SK-N-SH (cell line): Measurements from ENCODE around the gene NISCH. TPM values are rescaled to one million over a fixed set of nuclear protein-coding genes. Genes with fewer than 3 reads are reported as not detected.

ENCODE experiments used
- CTCF ChIA-PET: fragments of 300-600, 350-600 bp; formaldehyde crosslinking; extraction: SDS; loops from one replicate; lab custom pipeline; 2021; lab: Yijun Ruan, JAX
- POLR2A ChIA-PET: fragments of 350-600 bp; sonication (Branson Sonifier 250); formaldehyde crosslinking; extraction: SDS; loops from one replicate; lab custom pipeline; 2020; ENCODE audit warnings: antibody characterized with exemption, inconsistent platforms; lab: Yijun Ruan, JAX
- DNase-seq: peaks from one replicate; pipeline ENCODE4 v3.0.0; 2012
- H2AFZ ChIP-seq: fragments of 200-600 bp; sonication (generic); 2 replicates; pipeline ENCODE4 v1.8.1; 2016; ENCODE audit warnings: antibody characterized with exemption, mild to moderate bottlenecking, low read depth
- H3F3A ChIP-seq: fragments of 200-600 bp; sonication (generic); replicated peaks from 2 replicates; pipeline ENCODE3; 2016; ENCODE audit warnings: antibody characterized with exemption, mild to moderate bottlenecking; ENCODE audit not compliant: insufficient read depth
- H3K27ac ChIP-seq, 2 experiments: fragments of 200-500 bp in 1 of 2; fragments of 200-600 bp in 1 of 2; sonication (Bioruptor generic) in 1 of 2; sonication (generic), shearing (Covaris generic) in 1 of 2; 2 replicates each; pipeline versions ENCODE4 v1.5.1 to v1.6.1; 2014 to 2016; ENCODE audit warnings: low read depth in 2 of 2, inconsistent platforms in 1 of 2, low read length in 1 of 2, mild to moderate bottlenecking in 1 of 2, mixed read lengths in 1 of 2
- H3K27me3 ChIP-seq: fragments of 200-600 bp; sonication (generic), shearing (Covaris generic); 2 replicates; pipeline ENCODE4 v1.6.1; 2016; ENCODE audit warnings: mixed run types; ENCODE audit not compliant: insufficient read depth
- H3K36me3 ChIP-seq, 2 experiments: fragments of 200-500 bp in 1 of 2; fragments of 200-600 bp in 1 of 2; sonication (Bioruptor generic) in 1 of 2; sonication (generic) in 1 of 2; replicated peaks in 1 of 2; 2 replicates each; pipeline versions ENCODE3 to v1.5.1; 2014 to 2016; ENCODE audit warnings: low read length in 1 of 2, mild to moderate bottlenecking in 1 of 2; ENCODE audit not compliant: insufficient read depth in 2 of 2, control insufficient read depth in 1 of 2
- H3K4me1 ChIP-seq, 2 experiments: fragments of 200-500 bp in 1 of 2; fragments of 200-600 bp in 1 of 2; sonication (Bioruptor generic) in 1 of 2; sonication (generic), shearing (Covaris generic) in 1 of 2; 2 replicates each; pipeline versions ENCODE4 v1.5.1 to v1.6.1; 2014 to 2016; ENCODE audit warnings: low read depth in 1 of 2, low read length in 1 of 2, mixed run types in 1 of 2; ENCODE audit not compliant: insufficient read depth in 2 of 2, control insufficient read depth in 1 of 2
- H3K4me2 ChIP-seq: fragments of 200-600 bp; sonication (generic), shearing (Covaris generic); 2 replicates; pipeline ENCODE4 v1.6.1; 2017; ENCODE audit warnings: mixed run types
- H3K4me3 ChIP-seq, 2 experiments: fragments of 200-500 bp in 1 of 2; fragments of 200-600 bp in 1 of 2; sonication (Bioruptor generic) in 1 of 2; sonication (generic), shearing (Covaris generic) in 1 of 2; 2 replicates each; pipeline versions ENCODE4 v1.5.1 to v1.8.1; 2014 to 2016; ENCODE audit warnings: low read depth in 2 of 2, inconsistent platforms in 1 of 2, low read length in 1 of 2, mild to moderate bottlenecking in 1 of 2, mixed read lengths in 1 of 2, moderate library complexity in 1 of 2
- H3K79me2 ChIP-seq: fragments of 200-600 bp; sonication (generic); 2 replicates; pipeline ENCODE4 v1.8.1; 2017; ENCODE audit warnings: mild to moderate bottlenecking; ENCODE audit not compliant: insufficient read depth
- H3K9ac ChIP-seq: fragments of 200-600 bp; sonication (generic); 2 replicates; pipeline ENCODE4 v1.6.1; 2017; ENCODE audit warnings: mixed run types
- H3K9me2 ChIP-seq: fragments of 200-600 bp; sonication (generic); 2 replicates; pipeline ENCODE4 v1.6.1; 2017; ENCODE audit warnings: mixed run types
- H3K9me3 ChIP-seq: fragments of 200-600 bp; sonication (generic); 2 replicates; pipeline ENCODE4 v1.6.1; 2017; ENCODE audit warnings: mixed run types, mild to moderate bottlenecking, moderate library complexity
- H4K20me1 ChIP-seq: fragments of 200-600 bp; sonication (generic); 2 replicates; pipeline ENCODE4 v1.6.1; 2017; ENCODE audit warnings: mild to moderate bottlenecking, mixed run types; ENCODE audit not compliant: insufficient read depth
- CHD2 ChIP-seq: fragments of 150-350 bp; IDR thresholded peaks from 2 replicates; pipeline ENCODE4 v1.6.1; 2018; ENCODE audit warnings: low read length; ENCODE audit not compliant: partially characterized antibody
- ELF1 ChIP-seq: IDR thresholded peaks from 2 replicates; pipeline ENCODE4 v1.4.0; 2012
- EZH2phosphoT487 ChIP-seq: fragments of 200-600 bp; sonication (generic); IDR thresholded peaks from 2 replicates; pipeline ENCODE4 v1.6.1; 2017; ENCODE audit warnings: low read depth, mixed run types, mild to moderate bottlenecking, antibody characterized with exemption, moderate library complexity, borderline replicate concordance
- FOSL2 ChIP-seq: IDR thresholded peaks from 2 replicates; pipeline ENCODE4 v1.4.0; 2012; ENCODE audit warnings: low read depth, mild to moderate bottlenecking, moderate library complexity, borderline replicate concordance
- FOXJ3 ChIP-seq: sonication (generic); formaldehyde crosslinking; IDR thresholded peaks from 2 replicates; pipeline ENCODE4 v1.5.1; 2020; ENCODE audit warnings: mild to moderate bottlenecking, missing genetic modification reagents
- GABPA ChIP-seq: IDR thresholded peaks from 2 replicates; pipeline ENCODE4 v1.4.0; 2012; ENCODE audit warnings: low read depth, mild to moderate bottlenecking
- JUND ChIP-seq: IDR thresholded peaks from 2 replicates; pipeline ENCODE4 v1.4.0; 2012
- MXI1 ChIP-seq: IDR thresholded peaks from 2 replicates; pipeline ENCODE4 v1.6.1; 2012; ENCODE audit warnings: mild to moderate bottlenecking, low read depth, low read length, improper control_type of control experiment
- NFIC ChIP-seq: IDR thresholded peaks from 2 replicates; pipeline ENCODE4 v1.4.0; 2012; ENCODE audit warnings: borderline replicate concordance
- NRF1 ChIP-seq: IDR thresholded peaks from 2 replicates; pipeline ENCODE4 v1.6.1; 2012; ENCODE audit warnings: low read depth, mild to moderate bottlenecking, low read length
- RCOR1 ChIP-seq: fragments of 150-350 bp; IDR thresholded peaks from 2 replicates; pipeline ENCODE4 v1.6.1; 2017; ENCODE audit warnings: antibody characterized with exemption, low read length
- RFX5 ChIP-seq: IDR thresholded peaks from 2 replicates; pipeline ENCODE4 v1.6.1; 2012; ENCODE audit warnings: mild to moderate bottlenecking, improper control_type of control experiment, low read length
- RXRA ChIP-seq: IDR thresholded peaks from 2 replicates; pipeline ENCODE4 v1.4.0; 2012; ENCODE audit warnings: low read depth, mild to moderate bottlenecking, borderline replicate concordance
- SMC3 ChIP-seq: IDR thresholded peaks from 2 replicates; pipeline ENCODE4 v1.6.1; 2012; ENCODE audit warnings: low read depth, low read length, improper control_type of control experiment
- TEAD4 ChIP-seq: IDR thresholded peaks from 2 replicates; pipeline ENCODE4 v1.4.0; 2012; ENCODE audit warnings: mild to moderate bottlenecking, borderline replicate concordance; ENCODE audit not compliant: insufficient read depth
- YY1 ChIP-seq: IDR thresholded peaks from 2 replicates; pipeline ENCODE4 v1.4.0; 2012; ENCODE audit warnings: low read depth, mild to moderate bottlenecking
- WGBS: methylation state at CpG from one replicate; pipeline ENCODE4 v1.1.6; 2017; ENCODE audit warnings: low lambda C conversion rate; 5-methylcytosine and 5-hydroxymethylcytosine counted together
- polyA plus RNA-seq, 3 experiments: library from polyadenylated mRNA; depleted of rRNA; stranded (reverse); fragments of >200 nt; gene quantifications; 2 replicates each; pipeline ENCODE4 v1.2.3, GENCODE V29; 2012
- TF ChIP-seq, protein P1 (sequence below): IDR thresholded peaks from 2 replicates; pipeline ENCODE4 v1.6.1; 2012; ENCODE audit warnings: mild to moderate bottlenecking, low read depth, low read length, moderate library complexity
- TF ChIP-seq, protein P2 (sequence below): fragments of 200-600 bp; sonication (generic); IDR thresholded peaks from 2 replicates; pipeline ENCODE4 v1.6.1; 2017; ENCODE audit warnings: antibody characterized with exemption, mild to moderate bottlenecking, moderate library complexity
- TF ChIP-seq, protein P3 (sequence below): IDR thresholded peaks from 2 replicates; pipeline ENCODE4 v1.4.0; 2012; ENCODE audit warnings: low read depth, borderline replicate concordance
- TF ChIP-seq, protein P4 (sequence below): fragments of 150-350 bp; IDR thresholded peaks from 2 replicates; pipeline ENCODE4 v1.6.1; 2017; ENCODE audit warnings: antibody characterized with exemption, low read length, low read depth, borderline replicate concordance

The NISCH gene
- polyA plus RNA-seq, 1 of the 3 experiments (the other 2 are of a cell fraction): 77.5 TPM

DNA sequence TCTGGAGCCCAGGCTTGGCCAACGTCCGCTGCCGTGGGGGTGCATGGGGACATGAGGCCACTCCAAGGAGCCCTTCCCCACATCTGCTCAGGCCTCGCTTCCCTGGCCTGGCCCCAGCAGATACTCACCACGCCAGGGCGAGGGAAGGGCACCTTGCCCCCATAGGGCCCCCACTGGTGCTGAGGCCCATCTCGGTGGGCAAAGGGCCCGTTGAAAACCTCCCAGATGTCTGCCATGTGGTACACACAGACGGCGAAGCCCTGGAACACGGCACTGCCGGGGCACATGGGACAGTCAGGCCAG lies 15.2 kb upstream of the NISCH start:
- Histone ChIP-seq H3K9me3 (no peaks in the 10 kb centered on the region), H3K4me3 (no peak overlapping the region), H3K4me2 (no peak overlapping the region), H3K9me2 (no peaks in the 10 kb centered on the region), H3K4me1 (peaks cover 0 to 2% of the 10 kb centered on the region in 2 experiments; a peak in 1 of 4 replicates), H3K36me3 (no peaks in the 10 kb centered on the region), H3F3A (no peaks in the 10 kb centered on the region), H3K9ac (no peak overlapping the region), H3K27me3 (no peaks in the 10 kb centered on the region), H3K27ac (no peak overlapping the region), H2AFZ (no peak overlapping the region), H4K20me1 (no peaks in the 10 kb centered on the region), H3K79me2 (no peaks in the 10 kb centered on the region)
- POLR2A ChIA-PET: no interaction called here
- CTCF ChIA-PET: interaction anchor here (16.5 kb wide), 1 partner anchor 15 kb away, joined by 578 read pairs; no protein-coding TSS in a partner anchor
- no peak for DNase-seq
- 97% methylated on average over 4 of the region's 12 CpGs for WGBS
- TF ChIP-seq YY1 (no peak), FOSL2 (no peak), MXI1 (no peak), EZH2phosphoT487 (no peak), GABPA (no peak)

DNA sequence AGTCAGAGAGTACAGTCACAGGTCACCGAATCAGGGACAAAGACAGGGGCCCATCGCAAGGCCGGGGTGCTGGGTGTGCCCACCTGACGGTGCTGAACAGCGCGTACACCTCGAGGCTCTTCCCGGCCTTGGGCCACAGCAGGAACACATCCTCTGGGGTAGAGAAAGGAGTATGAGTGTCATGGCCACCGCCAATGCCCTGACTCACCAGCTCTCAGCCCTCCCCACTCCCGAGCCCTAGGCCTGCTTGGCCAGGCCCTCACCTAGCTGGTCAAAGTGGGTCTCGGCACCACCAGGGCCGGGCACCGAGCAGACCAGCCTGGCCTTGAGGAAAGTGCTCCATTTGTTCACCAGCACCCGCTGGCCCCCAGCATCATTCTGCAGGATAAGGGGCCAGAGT lies 14.7 kb upstream of the NISCH start:
- no peak for DNase-seq
- no peak overlapping the region for H3K4me2 ChIP-seq
- H2AFZ ChIP-seq: no peak overlapping the region
- no peaks in the 10 kb centered on the region for H3K36me3 ChIP-seq
- H3K27ac ChIP-seq: no peak overlapping the region
- no peak overlapping the region for H3K9ac ChIP-seq
- no peaks in the 10 kb centered on the region for H3K9me3 ChIP-seq
- WGBS: 81% methylated on average over 5 of the region's 14 CpGs
- H4K20me1 ChIP-seq: no peaks in the 10 kb centered on the region
- no peaks in the 10 kb centered on the region for H3K27me3 ChIP-seq
- no peak overlapping the region for H3K4me3 ChIP-seq
- no peaks in the 10 kb centered on the region for H3K9me2 ChIP-seq
- CTCF ChIA-PET: interaction anchor here (16.5 kb wide), 1 partner anchor 15 kb away, joined by 578 read pairs; no protein-coding TSS in a partner anchor
- H3F3A ChIP-seq: no peaks in the 10 kb centered on the region
- peaks cover 0 to 3% of the 10 kb centered on the region in 2 experiments; a peak in 1 of 4 replicates for H3K4me1 ChIP-seq
- POLR2A ChIA-PET: no interaction called here
- H3K79me2 ChIP-seq: no peaks in the 10 kb centered on the region
- no peak for TF ChIP-seq TEAD4
- no peak for TF ChIP-seq MXI1
- TF ChIP-seq RXRA: no peak
- no peak for TF ChIP-seq ELF1
- TF ChIP-seq, protein P1, sequence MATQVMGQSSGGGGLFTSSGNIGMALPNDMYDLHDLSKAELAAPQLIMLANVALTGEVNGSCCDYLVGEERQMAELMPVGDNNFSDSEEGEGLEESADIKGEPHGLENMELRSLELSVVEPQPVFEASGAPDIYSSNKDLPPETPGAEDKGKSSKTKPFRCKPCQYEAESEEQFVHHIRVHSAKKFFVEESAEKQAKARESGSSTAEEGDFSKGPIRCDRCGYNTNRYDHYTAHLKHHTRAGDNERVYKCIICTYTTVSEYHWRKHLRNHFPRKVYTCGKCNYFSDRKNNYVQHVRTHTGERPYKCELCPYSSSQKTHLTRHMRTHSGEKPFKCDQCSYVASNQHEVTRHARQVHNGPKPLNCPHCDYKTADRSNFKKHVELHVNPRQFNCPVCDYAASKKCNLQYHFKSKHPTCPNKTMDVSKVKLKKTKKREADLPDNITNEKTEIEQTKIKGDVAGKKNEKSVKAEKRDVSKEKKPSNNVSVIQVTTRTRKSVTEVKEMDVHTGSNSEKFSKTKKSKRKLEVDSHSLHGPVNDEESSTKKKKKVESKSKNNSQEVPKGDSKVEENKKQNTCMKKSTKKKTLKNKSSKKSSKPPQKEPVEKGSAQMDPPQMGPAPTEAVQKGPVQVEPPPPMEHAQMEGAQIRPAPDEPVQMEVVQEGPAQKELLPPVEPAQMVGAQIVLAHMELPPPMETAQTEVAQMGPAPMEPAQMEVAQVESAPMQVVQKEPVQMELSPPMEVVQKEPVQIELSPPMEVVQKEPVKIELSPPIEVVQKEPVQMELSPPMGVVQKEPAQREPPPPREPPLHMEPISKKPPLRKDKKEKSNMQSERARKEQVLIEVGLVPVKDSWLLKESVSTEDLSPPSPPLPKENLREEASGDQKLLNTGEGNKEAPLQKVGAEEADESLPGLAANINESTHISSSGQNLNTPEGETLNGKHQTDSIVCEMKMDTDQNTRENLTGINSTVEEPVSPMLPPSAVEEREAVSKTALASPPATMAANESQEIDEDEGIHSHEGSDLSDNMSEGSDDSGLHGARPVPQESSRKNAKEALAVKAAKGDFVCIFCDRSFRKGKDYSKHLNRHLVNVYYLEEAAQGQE: no peak
- TF ChIP-seq NFIC: no peak
- no peak for TF ChIP-seq RFX5
- no peak for TF ChIP-seq JUND
- no peak for TF ChIP-seq SMC3
- no peak for TF ChIP-seq FOXJ3 (CRISPR knock-in tag)
- TF ChIP-seq, protein P2, sequence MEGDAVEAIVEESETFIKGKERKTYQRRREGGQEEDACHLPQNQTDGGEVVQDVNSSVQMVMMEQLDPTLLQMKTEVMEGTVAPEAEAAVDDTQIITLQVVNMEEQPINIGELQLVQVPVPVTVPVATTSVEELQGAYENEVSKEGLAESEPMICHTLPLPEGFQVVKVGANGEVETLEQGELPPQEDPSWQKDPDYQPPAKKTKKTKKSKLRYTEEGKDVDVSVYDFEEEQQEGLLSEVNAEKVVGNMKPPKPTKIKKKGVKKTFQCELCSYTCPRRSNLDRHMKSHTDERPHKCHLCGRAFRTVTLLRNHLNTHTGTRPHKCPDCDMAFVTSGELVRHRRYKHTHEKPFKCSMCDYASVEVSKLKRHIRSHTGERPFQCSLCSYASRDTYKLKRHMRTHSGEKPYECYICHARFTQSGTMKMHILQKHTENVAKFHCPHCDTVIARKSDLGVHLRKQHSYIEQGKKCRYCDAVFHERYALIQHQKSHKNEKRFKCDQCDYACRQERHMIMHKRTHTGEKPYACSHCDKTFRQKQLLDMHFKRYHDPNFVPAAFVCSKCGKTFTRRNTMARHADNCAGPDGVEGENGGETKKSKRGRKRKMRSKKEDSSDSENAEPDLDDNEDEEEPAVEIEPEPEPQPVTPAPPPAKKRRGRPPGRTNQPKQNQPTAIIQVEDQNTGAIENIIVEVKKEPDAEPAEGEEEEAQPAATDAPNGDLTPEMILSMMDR: no peak
- TF ChIP-seq, protein P3, sequence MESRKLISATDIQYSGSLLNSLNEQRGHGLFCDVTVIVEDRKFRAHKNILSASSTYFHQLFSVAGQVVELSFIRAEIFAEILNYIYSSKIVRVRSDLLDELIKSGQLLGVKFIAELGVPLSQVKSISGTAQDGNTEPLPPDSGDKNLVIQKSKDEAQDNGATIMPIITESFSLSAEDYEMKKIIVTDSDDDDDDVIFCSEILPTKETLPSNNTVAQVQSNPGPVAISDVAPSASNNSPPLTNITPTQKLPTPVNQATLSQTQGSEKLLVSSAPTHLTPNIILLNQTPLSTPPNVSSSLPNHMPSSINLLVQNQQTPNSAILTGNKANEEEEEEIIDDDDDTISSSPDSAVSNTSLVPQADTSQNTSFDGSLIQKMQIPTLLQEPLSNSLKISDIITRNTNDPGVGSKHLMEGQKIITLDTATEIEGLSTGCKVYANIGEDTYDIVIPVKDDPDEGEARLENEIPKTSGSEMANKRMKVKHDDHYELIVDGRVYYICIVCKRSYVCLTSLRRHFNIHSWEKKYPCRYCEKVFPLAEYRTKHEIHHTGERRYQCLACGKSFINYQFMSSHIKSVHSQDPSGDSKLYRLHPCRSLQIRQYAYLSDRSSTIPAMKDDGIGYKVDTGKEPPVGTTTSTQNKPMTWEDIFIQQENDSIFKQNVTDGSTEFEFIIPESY: no peak
- TF ChIP-seq, protein P4, sequence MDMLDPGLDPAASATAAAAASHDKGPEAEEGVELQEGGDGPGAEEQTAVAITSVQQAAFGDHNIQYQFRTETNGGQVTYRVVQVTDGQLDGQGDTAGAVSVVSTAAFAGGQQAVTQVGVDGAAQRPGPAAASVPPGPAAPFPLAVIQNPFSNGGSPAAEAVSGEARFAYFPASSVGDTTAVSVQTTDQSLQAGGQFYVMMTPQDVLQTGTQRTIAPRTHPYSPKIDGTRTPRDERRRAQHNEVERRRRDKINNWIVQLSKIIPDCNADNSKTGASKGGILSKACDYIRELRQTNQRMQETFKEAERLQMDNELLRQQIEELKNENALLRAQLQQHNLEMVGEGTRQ: no peak
- no peak for TF ChIP-seq CHD2
- no peak for TF ChIP-seq NRF1
- no peak for TF ChIP-seq FOSL2
- no peak for TF ChIP-seq RCOR1
- TF ChIP-seq EZH2phosphoT487: no peak
- no peak for TF ChIP-seq YY1
